GM21381 (cell line): ENCODE data around the gene TRPV3.
"Not testable (repeated sequence)": the region's sequence is repeated elsewhere in the genome, so short reads cannot be mapped to it uniquely, and the experiment has no call there.

ENCODE experiments used
- ATAC-seq: cut with Tn5 transposase; IDR thresholded peaks from one replicate; pipeline ENCODE4 v1.9.1; 2021; ENCODE audit warnings: mild to moderate bottlenecking, moderate library complexity; ENCODE audit not compliant: unreplicated experiment

The TRPV3 gene

DNA sequence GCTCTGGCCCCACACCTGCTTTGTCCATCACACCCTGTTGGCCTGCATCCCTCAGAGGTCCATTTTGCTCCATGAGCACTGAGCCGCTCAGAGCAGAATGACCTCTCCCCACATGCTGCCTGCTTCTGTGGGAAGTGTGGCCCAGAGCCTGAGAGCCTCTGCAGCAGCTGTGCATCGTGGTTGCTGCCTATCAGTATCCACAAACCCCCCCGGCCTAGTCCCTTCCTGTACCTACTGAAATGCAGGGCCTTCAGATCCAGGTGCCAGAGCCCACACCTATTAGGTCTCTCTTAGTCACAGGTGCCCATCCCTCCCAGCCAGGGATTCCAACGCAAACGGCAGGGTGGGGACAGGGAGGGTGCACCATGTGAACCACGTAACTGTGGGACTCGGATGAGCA is 16.6 kb upstream of the TRPV3 start:
- ATAC-seq: no peak

DNA sequence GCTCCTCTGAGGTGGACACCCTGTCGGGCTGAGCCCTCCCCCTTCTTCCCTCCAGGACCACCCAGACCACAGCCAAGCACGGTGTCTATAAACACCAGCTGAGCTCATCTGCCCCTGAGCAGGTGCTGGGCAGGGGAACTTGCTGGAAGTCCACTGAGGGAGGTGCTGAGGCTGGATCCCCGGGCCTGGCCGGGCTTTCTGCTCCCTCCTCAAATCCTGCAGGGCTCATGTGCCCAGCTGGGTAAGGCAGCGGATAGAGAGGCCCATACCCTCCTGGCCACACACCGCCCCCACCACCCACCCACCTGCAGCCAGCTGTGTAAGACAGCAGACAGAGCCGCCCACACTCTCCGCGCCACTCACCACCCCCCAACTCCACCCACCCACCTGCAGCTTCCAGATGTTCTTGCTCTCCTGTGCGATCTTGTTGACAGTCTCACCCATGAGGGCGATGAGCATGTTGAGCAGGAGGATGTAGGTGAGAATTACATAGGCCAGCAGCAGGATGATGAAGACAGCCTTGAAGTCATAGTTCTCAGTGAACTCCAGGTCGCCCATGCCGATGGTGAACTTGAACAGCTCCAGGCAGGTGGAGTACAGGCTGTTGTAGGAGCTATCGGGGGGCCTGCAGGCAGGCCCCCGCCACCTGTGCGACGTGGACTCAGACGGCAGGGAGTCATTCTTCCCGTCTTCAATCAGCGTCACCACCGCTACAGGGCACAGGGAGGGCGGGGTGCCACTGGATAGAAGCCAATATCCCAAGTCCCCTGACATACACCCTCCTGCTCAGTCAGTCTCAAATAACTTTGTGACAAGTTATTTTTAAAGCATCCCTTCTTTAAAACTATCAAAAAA is 15.9 kb upstream of the TRPV3 start:
- no peak for ATAC-seq

DNA sequence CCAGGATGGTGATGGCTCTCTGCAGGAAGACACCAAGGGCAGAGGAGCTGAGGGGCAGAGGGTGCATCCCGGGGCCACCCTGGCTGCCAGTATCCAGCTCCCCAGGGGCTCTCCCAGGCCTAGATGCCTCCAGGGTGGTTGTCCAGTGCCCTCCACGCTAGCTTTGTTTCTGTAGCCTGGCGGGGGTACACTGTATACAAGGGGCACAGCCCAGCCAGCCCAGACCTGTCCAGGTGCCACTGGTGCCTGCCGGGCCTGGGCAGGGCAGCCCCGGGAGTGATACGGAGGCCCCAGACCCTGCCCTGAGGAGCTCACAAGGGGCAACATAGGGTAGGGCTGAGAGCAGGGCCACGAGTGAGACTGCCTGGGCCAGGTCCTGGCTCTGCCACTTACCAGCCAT is 14.6 kb upstream of the TRPV3 start:
- ATAC-seq: no peak

DNA sequence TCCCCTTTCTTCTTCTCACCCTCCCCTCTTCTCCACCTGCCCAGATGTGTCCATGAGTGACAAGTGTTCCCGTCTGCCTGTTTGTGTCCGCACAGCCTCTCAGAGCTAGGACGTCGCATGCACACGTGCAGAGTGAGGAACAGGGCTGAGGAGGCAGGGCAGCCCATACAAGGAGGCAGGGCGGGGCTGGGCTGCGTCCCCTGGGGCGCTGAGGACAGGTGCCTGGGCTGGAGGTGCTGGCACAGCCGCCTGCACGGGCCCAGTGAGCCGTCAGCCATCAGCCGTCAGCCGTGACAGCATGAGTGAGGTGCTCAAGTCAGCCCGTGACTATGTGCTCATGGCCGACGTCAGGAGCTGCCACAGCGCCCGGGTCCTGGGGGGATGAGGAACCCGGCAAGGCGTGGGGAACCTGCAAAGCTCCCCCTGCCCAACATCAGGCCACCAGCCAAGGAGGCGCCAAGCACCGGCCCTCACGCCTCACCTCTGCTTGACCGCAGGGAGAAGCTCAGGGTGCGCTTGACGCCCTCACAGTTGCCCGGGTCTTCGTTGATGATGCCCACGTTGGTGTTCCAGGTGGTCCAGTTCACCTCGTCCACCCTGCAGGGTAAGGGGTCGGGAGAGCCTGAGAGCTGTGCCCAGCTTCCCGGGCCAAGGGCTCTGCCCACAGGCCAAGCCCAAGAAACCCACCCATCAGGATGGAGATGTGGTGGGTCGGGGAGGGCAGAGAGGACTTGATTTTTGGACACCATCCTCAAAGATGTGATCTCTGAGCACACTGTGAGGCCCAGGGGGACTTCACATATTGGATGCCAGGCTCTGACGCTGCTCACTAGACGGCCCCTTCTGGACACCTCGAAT is 13.7 kb upstream of the TRPV3 start:
- ATAC-seq: no peak

DNA sequence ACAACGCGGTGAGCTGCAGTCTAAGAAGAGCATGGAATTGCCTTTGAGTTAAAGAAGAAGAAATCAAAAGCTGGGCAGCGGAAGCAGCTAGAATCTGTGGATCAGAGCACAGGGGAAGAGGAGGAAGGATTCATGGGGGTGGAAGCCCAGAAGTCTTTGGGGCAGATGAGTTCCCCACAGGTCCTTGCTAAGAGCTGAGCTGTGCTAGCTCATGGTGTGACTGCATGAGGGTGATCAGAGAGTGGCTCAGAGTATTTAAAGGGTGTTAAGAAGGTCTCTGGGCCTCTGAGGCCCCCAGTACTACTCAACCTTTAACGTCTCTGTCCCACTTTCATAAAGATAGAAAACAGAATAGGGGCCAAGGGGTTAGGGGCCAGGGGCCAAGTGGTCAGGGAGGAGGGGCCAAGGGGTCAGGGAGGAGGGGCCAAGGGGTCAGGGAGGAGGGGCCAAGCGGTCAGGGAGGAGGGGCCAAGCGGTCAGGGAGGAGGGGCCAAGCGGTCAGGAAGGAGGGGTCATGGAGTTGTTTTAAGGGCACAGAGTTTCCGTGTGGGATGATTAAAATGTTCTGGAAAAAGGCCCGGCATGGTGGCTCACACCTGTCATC is 12.0 kb upstream of the TRPV3 start:
- no peak for ATAC-seq

DNA sequence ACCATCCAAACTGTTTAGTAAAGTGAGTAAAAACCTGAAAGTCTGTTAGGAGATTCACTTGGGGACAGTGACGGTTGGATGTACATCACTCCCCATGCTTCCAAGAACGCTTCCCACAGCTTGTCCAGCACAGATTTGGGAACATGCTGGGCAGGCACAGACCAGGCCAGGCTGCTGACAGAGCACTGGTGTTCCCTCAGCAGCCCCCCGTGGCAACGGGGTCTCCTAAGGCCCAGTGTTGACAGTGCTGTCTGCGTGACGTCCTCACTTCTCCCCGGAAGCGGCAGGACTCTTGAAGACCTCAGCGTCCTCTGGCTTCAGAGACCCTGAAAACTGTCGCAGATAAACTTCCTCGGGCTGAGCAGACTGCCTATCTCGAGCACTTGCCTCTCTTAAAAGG is 8.9 kb upstream of the TRPV3 start:
- no peak for ATAC-seq

DNA sequence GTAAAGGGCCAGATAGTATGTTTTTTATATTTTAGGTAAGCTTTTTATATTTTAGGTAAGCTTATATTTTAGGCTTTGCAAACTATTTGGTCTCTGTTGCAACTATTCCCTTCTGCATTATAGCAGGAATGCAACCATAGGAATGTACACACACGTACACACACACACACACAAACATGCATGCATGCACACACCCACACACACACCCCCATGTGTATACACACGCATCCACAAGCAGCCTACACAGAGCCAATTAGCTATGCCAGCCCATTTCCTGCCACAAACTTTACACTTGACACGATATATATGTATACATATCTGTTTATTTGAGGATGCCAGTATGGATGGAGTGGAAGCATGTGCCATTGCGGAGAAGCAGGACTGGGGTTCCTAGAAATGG is 7.5 kb upstream of the TRPV3 start:
- ATAC-seq: no peak

DNA sequence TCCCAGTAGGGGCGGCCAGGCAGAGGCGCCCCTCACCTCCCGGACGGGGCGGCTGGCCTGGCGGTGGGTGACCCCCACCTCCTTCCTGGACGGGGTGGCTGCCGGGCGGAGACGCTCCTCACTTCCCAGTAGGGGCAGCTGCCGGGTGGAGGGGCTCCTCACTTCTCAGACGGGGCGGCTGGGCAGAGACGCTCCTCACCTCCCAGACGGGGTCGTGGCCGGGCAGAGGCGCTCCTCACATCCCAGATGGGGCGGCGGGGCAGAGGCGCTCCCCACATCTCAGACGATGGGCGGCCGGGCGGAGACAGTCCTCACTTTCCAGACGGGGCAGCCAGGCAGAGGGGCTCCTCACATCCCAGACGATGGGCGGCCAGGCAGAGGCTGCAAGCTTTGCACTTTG is 6.6 kb upstream of the TRPV3 start:
- ATAC-seq: not testable (repeated sequence)

DNA sequence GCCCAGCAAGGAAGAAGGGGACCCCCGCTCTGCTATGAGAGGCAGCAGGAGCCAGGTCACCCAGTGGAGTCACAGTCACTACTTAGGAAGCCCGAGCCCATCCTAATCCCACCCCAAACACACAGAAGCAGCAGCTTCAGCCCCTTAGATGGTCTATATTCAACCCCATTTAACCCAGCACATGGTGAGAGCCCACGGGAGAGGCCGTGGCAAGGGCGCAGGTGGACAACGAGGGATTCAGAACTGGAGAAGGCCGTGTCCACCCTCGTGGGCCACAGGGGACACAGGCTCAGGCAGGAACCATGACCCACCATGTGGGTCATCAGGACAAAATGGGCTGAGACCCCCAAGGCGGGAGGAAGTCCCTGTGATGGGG is 1.6 kb upstream of the TRPV3 start:
- ATAC-seq: no peak

DNA sequence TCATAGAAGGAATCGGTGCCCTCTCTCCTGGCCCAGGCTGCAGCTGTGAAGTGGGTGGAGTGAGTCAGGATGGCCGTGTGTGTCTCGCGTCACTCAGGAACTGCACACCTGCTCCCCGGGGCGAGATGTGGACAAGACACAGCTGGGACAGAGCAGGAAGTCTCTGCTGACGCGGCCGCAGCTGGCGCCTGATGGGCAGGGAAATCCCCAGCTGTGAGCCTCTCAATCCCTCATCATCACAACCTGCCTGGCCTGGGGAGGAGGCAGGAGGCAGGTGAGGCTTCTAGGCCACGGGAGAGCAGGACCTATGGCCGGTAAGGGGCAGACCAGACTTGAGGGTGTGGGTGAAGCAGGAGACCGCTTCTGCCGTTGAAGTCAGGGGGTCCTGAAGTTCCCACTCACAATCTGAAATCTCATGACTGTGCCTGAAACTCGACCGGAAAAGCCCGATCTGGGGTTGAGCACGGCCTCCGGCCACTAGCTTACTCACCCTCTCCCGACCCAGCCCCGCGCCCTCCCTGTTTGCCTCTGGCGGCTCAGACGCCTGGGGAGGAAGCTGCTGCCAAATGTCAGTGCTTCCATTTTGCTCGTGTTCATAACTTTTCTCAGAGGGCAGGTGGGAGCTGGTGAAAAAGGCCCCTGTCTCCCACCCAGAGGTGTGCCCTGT is 1.1 kb upstream of the TRPV3 start:
- ATAC-seq: peak; percentile 82

DNA sequence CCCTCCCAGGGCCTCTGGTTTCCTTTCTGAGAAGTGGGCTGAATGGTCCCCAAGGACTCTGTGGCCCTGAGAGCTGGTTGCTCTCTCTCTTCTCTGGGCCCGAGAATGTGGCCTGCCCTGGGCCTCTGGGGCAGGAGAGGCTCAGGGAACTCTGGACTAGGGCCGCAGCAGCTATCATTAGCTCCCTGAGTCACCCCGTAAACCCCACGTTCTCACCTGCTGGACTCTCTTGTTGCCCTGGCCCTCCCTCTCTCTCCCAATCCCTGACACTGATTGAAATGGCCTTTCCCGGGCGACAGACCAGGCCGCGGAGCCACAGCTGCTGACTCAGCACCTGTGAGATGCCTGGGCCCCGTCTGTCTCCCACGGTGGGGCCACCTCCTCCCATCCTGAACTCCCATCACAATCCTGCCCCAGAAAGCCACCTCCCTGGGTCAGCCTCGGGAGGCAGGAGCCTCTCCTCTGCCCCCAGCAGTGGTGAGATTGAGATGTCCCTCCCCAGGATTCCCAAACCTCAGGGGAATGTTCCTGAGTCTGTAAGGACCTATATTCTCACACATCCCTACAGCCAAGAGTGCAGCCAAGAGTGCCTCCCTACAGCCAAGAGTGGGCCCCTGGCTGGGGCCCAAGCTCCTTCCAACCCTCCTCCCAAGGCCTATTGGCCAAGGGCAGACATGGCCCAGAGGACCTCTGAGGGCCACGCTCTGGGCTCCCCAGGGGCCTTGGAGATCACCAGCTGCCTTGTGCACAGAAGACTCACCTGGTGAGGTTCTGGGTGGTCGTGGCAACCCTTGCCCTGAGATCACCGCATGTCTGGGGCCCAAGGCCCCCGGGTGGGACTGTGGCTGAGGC is 470 bp downstream of the TRPV3 start:
- ATAC-seq: no peak

DNA sequence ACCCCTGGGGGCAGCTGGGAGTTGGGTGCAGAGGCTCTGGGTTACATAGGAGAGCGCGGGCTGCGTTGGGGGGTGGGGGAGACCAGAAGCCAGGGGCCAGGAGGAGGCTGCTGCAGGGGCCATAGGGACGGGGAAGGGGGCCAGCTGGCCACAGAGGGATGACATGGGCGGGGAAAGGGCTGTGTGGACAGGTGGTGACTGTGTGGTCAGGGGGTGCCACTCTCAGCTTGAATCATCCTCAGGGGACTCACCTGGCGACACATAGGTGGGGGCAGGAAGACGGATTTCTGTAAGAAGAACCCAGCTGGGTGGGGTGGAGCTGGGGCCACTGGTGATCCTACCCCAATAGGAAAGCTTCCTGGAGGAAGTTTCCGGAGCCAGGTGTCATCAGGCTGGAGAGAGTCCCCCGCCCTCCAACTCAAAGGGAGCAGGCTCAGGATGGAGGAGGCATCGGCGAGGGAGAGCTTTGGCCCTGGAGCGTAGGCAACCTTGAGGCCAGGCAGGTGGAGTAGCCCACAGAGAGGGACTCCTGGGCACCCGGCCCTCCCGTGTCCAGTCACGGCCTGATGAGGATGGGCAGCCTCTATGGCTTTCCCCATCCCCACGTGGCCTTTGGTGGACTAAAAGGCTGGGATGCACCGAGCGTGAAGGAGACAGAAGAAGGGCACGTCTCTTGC is 1.2 kb downstream of the TRPV3 start:
- ATAC-seq: no peak

DNA sequence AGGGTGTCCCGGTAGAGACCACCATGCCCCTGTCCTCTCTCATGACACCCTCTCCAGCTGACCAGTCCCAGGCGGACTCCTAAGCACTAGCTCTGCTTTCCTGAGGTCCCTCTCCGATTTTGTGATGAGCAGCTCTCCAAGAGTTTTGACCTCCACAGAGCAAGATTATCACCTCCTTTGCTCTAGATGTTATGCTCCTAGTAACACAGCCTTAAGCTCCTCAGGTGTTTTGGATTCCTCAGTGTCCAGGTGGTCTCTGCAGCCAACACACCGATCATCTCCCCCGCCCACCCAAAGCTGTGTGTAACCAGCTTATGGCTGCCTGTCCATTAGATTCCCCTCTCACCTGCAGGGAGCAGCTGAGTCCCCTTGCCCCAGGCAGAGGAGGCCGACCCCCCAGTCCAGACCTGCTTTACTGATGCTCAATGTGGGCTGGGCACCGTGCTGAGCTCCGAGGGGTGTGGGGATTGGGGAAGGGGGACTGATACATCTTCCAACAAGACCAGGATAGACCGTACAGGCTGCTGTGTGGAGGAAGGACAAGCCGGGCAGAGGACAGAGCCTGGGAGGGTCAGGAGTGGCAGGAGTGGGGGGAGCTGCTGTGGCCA is 2.3 kb downstream of the TRPV3 start:
- no peak for ATAC-seq

DNA sequence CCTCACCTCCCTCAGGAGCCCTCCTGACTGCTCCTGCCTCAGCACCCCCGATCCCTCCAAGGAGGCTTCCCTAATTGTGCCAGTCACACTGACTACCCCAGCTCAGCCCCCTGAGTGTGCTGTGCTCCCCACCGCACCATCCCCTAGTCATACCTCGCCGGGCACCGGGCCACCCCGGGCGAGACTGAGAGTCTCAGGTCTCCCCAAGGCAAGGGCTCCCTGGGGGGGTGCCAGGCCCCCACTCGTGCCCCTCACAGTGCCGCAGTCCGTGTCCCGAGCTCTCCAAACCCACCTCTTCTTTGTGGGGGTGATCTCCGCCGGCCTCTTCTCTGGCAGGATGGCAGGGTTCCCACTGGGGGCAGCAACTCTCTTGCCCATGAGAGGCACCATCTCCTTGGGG is 3.2 kb downstream of the TRPV3 start:
- ATAC-seq: no peak

DNA sequence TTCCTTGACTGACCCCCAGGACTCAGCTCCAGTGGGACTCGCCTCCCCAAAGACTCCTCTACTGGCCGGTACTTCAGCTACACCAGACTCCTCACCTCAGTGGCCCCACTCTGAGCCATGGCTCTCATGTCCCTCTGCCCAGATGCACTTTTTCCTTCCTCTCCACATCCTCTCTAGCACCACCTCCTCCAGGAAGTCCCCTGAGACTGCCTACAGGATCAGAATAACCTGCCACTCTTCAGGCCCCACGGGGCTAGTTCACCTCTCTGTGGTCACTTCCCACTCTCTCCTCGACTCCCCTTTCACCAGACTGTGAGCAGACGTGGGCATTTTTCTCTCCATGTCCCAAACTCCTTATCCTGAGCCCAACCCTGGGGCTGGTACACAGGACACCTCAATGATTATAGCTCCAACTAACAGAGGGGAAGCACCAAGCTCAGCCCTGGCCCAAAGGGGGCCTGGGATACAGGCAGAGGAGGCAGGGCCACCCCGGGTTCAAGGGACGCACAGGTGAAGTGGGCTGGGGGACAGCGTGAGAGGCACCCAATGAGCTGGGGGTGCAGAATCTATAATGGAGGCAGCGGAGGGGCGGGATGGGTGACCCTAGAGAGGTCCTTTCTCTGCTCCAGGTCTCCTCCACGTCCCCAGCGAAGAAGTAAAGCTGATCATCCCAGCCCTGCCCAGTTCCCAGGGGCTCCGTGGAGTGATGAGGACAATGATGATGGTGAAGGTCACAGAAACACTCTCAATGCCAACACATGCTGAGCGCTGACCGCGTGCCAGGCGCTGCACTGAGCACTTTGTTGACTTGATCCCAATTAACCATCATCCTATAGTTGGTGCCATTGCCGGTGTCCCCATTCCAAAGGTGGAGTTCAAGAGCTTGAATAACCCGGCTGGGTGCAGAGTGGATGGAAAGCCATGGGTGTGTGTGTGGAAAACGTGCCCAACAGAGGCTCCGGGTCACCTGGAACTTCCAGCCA is 3.9 kb downstream of the TRPV3 start:
- no peak for ATAC-seq

DNA sequence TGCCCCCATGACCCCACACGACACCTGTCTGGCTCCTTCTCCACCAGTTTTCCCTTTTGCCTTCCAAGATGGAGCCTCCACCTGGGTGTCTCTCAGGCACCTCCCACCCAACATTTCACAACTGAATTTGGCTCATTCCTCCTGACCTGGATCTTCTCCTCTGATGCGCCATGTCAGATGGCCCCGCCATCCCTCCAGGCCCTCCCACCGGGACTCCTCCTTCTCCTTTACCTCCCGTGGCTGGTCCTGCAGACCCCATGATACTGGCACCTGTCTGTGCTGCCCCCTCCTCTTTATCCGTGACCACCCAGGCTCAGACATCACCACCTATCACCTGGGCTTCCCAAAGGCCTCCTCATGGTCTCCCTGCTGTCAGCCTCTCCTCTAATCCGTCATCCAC is 4.7 kb downstream of the TRPV3 start:
- ATAC-seq: no peak

DNA sequence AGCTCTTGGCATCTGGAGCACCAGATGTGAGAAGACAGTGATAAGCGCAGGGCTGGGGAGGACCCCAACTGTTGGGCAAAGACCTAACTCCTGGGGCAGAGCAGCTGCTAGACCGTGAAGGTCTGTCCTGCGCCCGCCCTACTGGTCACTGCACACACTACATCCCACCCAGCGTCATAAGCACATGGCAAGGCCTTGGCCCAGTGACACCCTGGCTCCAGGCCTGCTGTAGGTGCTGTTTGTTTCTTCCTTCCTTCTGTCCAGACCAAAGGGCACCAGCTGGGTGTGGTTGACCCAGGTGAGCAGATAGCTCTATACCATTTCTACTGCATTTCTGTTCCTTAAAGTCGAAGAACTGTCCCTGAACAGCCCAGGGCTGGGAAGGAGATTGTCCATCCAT is 6.4 kb downstream of the TRPV3 start:
- no peak for ATAC-seq

DNA sequence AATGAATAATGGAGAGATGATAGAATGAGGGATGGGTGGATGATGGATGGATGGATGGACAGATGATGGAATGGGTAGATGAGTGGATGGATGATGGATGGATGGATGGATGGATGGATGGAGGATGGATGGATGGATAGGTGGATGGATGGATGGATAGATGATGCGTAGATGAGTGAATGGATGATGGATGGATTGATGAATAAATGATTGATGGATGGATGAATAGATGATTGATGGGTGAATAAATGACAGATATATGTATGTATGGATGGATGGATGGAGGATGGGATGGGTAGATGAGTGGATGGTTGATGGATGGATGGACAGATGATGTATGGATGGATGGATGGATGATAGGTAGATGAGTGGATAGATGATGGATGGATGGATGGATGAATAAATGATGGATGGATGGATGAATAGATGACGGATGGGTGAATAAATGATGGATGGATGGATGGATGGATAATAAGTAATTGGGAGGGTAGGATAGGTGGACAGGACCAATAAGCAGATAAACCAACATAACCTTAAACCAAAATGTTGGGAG is 7.9 kb downstream of the TRPV3 start:
- no peak for ATAC-seq
